ENCODE results near the gene IGSF9. TPM values are rescaled to one million over a fixed set of nuclear protein-coding genes. Genes with fewer than 3 reads are reported as not detected.
A peak's percentile ranks its signal among the peaks of the same experiment; 100 is the strongest.

Gene IGSF9
- total and polyA plus RNA-seq, 10 of the 15 experiments (the other 5 are each of a cell fraction or from before 2014, with no cell fraction given): 0.04 to 0.07 TPM; not detected in 8

- no peak for TF ChIP-seq ZBTB40 (IDR thresholded peaks at IDR 0.05; ENCODE audit: borderline replicate concordance)
- TF ChIP-seq RFX5 (IDR thresholded peaks at IDR 0.05; ENCODE audit: low read depth, low read length): 0 out of 2 replicates have a peak, but pooled peaks have one; percentile 28
- no peak for TF ChIP-seq RUNX3 (IDR thresholded peaks at IDR 0.05; ENCODE audit: low read length)
- TF ChIP-seq BHLHE40 (IDR thresholded peaks at IDR 0.05; ENCODE audit: borderline replicate concordance in 1 of 2, low read depth in 2 of 2, low read length in 1 of 2): peak; percentile 75 to 82
- no peak for TF ChIP-seq HSF1 (IDR thresholded peaks at IDR 0.05; ENCODE audit: low read depth, low read length)
- 0 out of 2 replicates have a peak, but pooled peaks have one; percentile 24 for TF ChIP-seq FOXM1 (IDR thresholded peaks at IDR 0.05; ENCODE audit: low read depth, low read length)
- TF ChIP-seq SUZ12 (IDR thresholded peaks at IDR 0.05; ENCODE audit: unreplicated experiment): no peak
- TF ChIP-seq, protein P1, sequence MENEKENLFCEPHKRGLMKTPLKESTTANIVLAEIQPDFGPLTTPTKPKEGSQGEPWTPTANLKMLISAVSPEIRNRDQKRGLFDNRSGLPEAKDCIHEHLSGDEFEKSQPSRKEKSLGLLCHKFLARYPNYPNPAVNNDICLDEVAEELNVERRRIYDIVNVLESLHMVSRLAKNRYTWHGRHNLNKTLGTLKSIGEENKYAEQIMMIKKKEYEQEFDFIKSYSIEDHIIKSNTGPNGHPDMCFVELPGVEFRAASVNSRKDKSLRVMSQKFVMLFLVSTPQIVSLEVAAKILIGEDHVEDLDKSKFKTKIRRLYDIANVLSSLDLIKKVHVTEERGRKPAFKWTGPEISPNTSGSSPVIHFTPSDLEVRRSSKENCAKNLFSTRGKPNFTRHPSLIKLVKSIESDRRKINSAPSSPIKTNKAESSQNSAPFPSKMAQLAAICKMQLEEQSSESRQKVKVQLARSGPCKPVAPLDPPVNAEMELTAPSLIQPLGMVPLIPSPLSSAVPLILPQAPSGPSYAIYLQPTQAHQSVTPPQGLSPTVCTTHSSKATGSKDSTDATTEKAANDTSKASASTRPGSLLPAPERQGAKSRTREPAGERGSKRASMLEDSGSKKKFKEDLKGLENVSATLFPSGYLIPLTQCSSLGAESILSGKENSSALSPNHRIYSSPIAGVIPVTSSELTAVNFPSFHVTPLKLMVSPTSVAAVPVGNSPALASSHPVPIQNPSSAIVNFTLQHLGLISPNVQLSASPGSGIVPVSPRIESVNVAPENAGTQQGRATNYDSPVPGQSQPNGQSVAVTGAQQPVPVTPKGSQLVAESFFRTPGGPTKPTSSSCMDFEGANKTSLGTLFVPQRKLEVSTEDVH (IDR thresholded peaks at IDR 0.05; ENCODE audit: low read depth, partially characterized antibody): peak; percentile 38
- no peak for TF ChIP-seq CHD4 (IDR thresholded peaks at IDR 0.05)
Measured at GRCh38 chr1:159924791-159925718, 20.4 kb downstream of the IGSF9 start, which contains the start of gene TAGLN2 (continued).
